SK-N-MC (cell line): ENCODE results near the gene ZAR1L.

ENCODE experiments used
- EZH2 ChIP-seq: fragments of 200-600 bp; sonication (generic); IDR thresholded peaks from one replicate; pipeline ENCODE4 v1.6.1; 2017; ENCODE audit warnings: antibody characterized with exemption
- FOXP2 ChIP-seq: optimal IDR thresholded peaks from 2 replicates; pipeline ENCODE3; 2011; ENCODE audit warnings: mild to moderate bottlenecking, moderate library complexity; ENCODE audit not compliant: insufficient read depth; ENCODE audit errors: extremely low read length, control extremely low read depth
- POLR2AphosphoS5 ChIP-seq: IDR thresholded peaks from 2 replicates; pipeline ENCODE4 v1.6.1; 2012; ENCODE audit warnings: mild to moderate bottlenecking, low read depth, low read length, borderline replicate concordance

GRCh38 chr13:32362574-32362973 lies 47.4 kb upstream of the ZAR1L start:
- TF ChIP-seq POLR2AphosphoS5 (no peak), EZH2 (no peak), FOXP2 (no peak)
